ENCODE measurements around the gene DISC1.
A peak's percentile ranks its signal among the peaks of the same experiment; 100 is the strongest.

The DISC1 gene

DNA sequence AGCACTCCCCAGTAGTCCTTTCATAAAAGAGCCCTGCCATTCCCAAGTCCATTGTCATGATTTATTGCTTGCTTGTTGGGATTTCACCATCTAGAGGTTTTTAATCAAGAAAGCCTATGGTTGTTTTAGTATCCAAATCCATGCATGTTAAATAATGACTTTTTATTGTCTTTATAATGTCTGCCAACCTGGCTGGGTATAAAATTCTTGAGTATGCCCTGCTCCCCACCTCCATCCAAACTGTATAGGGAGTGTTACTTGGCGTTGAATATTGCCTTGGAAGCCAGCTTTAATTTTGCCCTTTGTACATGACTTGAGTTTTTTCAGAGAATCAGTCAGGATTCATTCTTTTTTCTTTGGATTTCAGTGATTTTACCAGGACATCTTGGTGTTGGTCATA is 44.2 kb downstream of the DISC1 start:
- no peak for DNase-seq

GRCh38 chr1:231674575-231674974 is 48.0 kb downstream of the DISC1 start:
- DNase-seq: no peak

DNA sequence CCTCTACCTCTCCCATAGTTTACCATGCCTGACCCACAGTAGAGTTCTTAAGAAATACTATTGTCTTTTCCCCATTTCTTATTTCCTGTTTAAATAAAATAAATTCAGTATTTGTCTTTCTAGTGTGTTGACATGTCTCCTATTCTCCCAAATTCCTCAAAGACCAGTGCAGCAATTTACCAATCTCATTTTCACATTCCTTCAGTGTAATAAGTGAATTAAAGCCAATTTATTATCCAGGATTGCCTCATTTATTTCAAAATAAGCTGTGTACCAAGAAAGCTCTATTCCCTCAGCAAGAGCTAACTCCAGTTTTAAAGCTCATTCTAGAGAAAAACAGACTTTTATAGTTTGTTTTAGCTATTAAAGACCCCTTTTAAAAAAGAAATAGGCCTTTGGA is 49.9 kb downstream of the DISC1 start:
- DNase-seq: no peak

- DNase-seq: no peak
Observed at GRCh38 chr1:231677442-231677841, 50.9 kb downstream of the DISC1 start.

- no peak for DNase-seq
Observed at GRCh38 chr1:231678011-231678432, 51.4 kb downstream of the DISC1 start.

- no peak for DNase-seq
Observed at GRCh38 chr1:231679109-231679508, 52.5 kb downstream of the DISC1 start.

GRCh38 chr1:231681006-231681405 is 54.4 kb downstream of the DISC1 start:
- no peak for DNase-seq

GRCh38 chr1:231682779-231683178 is 56.2 kb downstream of the DISC1 start:
- no peak for DNase-seq

DNA sequence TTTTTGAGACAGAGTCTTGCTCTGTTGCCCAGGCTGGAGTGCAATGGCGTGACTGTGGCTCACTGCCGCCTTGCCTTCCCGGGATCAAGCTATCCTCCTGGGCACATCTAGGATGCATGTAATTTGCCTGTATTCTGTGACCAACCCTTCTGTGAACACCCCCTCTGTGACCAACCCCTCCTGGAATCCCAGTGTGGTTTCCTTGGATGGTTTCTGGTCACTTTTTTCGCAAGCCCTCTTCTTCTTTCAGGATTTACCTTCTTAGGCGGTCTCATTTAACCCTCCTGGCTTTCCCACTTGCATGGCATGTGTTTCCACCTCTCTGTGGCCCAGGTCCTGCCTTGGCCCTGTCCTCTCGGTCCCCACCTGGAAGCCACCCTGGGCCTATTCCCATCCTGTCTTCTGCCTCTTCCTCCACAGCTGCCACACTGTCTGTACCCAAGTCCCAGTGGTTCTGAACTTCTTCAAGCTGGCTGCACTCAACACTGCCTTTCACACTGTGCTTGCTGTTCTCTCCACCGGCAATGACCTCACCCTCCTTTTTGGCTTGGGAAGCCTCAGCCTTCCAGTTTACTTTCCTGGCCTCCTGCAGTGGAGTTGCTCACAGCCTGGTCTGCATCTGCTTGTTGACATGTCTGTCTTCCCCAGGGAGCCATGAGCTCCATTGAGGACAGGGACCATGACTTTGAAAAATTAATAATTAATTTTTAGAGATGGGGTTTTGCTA is 57.0 kb downstream of the DISC1 start:
- no peak for DNase-seq

DNA sequence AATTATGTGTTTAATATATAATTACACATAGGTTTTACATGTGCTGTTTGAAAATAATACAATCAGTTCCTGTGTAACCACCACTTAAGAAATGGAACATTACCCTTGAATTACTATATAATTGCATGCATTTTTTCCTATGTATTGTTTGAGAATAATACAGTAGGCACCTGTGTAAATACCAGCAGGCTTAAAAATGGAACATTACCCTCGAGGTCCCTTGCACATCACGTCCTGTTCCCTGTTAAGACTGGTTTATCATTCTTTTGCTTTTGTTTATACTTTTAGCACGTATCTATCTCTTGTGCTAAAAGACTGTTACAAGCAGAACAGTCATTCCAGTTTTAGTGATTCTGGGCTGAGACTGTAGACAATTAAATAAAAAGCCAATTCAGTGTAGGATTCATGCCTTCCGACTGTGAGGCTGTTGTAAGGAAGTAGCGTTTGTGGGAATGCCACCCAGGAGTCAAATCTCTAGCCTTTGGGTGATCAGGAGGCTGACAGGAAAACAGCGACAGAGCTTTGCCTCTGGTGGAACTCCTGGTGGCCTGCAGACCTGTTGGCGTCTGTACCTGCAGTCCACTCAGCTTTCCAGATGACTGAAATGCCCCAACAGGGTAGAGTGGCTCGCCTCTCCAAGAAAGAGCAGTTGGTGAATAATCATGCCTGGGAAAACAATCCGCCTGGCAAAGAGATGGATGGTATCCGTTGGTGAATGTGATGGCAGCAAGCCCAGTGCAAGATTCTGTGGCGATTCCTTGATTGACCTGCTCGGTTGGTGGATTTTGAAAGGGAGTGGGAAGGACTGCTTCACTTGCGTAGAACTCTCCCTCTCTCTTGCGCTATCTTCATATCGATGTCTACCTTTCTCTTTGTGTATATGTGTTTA is 58.0 kb downstream of the DISC1 start:
- DNase-seq: no peak

DNA sequence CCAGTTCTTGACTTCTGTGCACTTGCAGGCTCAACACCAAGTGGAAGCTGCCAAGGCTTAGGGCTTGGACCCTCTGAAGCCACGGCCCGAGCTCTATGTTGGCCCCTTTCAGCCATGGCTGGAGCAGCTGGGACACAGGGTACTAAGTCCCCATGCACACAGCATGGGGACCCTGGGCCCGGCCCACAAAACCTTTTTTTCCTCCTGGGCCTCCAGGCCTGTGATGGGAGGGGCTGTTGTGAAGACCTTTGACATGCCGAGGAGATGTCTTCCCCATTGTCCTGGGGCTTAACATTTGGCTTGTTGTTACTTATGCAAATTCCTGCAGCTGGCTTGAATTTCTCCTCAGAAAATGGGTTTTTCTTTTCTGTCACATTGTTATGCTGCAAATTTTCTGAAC is 59.8 kb downstream of the DISC1 start:
- no peak for DNase-seq

DNA sequence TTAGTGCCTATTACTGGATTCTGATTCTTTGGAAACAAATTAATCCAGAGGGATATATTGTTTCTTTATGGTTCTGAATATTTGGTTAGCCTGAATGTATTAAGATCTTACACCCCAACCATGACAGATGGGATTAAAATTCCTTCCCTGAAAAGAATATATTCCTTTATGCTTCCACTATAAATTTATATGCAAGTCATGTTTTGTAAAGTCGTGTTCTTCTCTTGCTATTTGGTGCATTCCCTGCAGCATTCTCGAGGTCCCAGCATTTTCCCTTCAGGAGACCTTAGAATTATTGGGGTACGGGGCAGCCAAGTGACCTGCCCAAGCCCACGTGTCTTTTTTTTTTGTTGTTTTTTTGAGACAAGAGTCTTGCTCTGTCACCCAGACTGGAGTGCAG is 62.4 kb downstream of the DISC1 start:
- DNase-seq: no peak

DNA sequence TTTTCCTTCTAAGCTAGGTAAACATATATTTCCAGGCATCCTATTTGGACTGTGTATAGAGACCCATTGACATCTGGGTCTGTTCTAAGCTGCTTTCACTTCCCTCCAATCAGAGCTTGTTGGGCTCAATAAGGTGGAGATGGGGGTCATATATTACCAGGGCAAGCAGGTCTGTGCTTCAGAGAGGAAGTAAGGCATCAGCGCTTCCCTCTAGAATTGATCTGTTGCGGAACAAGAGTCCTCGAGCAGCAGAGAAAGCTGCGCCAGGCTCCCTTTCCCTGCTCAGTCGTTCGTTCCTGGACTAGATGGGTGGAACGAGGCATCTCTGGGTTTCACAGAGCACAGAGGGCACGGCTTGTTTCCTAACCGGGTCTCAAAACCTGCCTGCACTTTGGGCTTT is 63.5 kb downstream of the DISC1 start:
- DNase-seq: peak in 1 of 2 donors; percentile 9

DNA sequence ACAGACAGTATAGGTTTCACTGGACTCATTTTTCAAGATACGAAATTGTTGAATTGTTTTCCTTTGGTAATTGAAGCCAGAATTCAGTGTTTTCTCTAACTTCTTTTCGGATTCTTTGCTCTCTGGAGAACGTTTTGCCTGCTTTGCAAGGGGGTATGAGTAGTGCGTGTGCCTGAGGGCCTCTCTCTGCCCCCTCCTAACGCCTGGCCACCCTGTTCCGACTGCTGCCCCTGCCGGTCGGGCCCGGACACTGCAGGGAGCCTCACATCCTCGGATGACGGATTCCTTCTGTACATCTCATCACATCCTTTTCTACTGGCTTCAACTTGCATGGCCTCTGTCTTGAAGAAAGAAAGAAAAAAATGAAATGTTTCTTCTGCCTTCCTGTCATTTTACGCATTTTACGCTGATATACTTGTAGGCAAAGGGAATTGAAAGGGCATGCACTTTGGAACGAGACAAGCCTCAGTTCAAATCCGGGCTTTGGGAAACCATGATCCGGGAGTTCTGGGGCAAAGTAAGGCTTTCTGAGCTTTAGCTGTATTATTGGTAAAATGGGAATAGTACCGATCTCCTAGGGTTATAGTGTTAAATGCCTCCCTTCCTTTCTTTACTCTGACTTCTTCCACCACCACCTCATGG is 65.1 kb downstream of the DISC1 start:
- no peak for DNase-seq

DNA sequence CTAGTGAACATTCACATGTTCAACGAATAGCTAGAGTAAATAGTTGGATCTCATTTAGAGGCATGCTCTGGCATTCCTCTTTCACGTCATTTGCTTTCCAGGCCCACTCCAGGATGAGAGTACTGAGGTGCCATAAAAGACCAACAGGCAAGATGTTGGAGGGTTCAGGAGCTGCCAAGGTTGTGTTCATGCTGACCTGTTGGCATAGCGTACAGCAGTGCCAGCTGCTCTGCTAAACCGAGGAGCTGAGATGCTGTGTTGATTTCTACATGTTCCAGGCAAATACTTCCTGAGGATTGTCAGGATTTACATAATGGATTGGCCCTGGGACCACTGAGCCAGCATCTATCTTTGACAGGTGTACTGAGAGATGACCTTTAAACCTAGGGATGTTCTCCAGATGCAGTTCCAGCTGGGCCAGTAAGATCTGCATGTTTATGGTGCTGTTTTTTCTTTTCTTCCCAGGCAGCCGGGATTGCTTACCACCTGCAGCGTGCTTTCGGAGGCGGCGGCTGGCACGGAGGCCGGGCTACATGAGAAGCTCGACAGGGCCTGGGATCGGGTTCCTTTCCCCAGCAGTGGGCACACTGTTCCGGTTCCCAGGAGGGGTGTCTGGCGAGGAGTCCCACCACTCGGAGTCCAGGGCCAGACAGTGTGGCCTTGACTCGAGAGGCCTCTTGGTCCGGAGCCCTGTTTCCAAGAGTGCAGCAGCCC is 66.9 kb downstream of the DISC1 start:
- DNase-seq: no peak

GRCh38 chr1:231694075-231694431 is 67.5 kb downstream of the DISC1 start:
- no peak for DNase-seq

- no peak for DNase-seq
Observed at GRCh38 chr1:231694465-231695077, 68.0 kb downstream of the DISC1 start.

DNA sequence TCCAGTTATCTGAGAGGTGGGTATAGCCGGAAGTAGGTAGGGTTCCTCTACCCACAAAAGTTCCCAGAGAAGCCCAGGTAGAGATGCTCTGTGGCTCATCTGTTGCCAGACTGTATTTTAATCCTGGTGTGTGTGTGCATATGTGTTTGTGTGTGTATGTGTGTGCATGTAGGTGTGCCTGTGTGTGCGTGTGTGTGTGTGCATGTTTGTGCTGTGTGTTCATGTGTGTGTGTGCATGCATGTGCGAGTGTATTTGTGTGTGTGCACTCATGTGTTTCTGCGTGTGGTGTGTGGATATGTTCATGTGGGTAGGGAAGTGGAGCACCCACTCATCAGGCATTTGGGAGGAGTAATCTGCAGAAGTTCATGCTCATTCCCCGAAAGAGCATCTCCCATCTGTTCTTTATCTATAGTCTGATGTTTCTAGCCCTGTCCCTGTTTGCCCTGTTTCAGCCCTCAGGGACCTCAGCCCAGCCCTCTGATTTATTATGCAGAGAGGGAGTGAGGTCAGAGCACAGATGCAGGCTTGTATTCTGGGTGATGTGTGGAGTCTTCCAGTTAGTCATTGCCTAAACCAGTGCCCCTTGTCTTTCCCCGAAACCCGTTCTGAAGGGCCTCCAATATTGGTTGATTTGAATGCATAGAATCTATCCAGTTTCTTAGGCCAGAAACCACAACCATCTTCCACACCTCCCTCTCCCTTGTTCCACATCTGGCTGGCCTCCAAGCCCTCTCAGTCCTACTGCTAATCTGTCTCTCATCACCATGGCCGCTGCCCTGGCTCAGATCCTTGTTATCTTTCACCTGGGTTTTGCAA is 69.1 kb downstream of the DISC1 start:
- DNase-seq: no peak

DNA sequence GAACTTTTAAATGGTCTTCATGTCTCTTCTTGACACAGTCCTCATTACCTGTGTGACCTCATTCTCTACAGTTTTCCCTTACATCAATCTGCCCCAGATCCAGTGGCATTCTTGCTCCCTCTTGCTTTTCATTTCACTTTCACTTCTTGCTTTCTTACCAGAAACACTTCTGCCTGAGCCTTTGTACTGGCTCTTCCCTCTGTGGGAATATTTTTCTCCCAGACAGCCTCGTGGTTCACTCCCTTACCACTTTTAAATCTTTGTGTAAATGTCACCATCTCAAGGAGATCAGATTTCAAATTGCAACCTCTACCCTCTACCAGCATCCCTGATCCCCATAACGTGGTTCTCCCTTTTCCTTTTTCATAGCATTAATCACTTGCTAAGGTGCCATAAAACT is 73.2 kb downstream of the DISC1 start:
- no peak for DNase-seq

GRCh38 chr1:231701306-231701705 is 74.7 kb downstream of the DISC1 start:
- DNase-seq: no peak

GRCh38 chr1:231702331-231702730 is 75.7 kb downstream of the DISC1 start:
- DNase-seq: no peak

- DNase-seq: no peak
Observed at GRCh38 chr1:231702804-231703203, 76.2 kb downstream of the DISC1 start.

Data from CD4-positive, alpha-beta T cell treated with Interferon alpha-2 for 1 hour (primary cell).